Fibroblast of lung (primary cell): ENCODE results near the gene POLN.

Source experiments
- EZH2 ChIP-seq: IDR thresholded peaks from 2 replicates; pipeline ENCODE4 v1.5.1; 2012; ENCODE audit warnings: low read length, control low read depth, mild to moderate bottlenecking; ENCODE audit errors: missing control alignments
- TF ChIP-seq, protein P1 (sequence below), 2 donors: IDR thresholded peaks in 1 of 2; conservative IDR thresholded peaks in 1 of 2; 1 replicate in 1 of 2; 2 replicates in 1 of 2; pipeline ENCODE4 v1.5.1; 2011 to 2012; ENCODE audit warnings: low read length in 2 of 2, control low read depth in 1 of 2, inconsistent platforms in 1 of 2, low read depth in 1 of 2, mild to moderate bottlenecking in 1 of 2

- TF ChIP-seq EZH2: no peak
- TF ChIP-seq, protein P1, sequence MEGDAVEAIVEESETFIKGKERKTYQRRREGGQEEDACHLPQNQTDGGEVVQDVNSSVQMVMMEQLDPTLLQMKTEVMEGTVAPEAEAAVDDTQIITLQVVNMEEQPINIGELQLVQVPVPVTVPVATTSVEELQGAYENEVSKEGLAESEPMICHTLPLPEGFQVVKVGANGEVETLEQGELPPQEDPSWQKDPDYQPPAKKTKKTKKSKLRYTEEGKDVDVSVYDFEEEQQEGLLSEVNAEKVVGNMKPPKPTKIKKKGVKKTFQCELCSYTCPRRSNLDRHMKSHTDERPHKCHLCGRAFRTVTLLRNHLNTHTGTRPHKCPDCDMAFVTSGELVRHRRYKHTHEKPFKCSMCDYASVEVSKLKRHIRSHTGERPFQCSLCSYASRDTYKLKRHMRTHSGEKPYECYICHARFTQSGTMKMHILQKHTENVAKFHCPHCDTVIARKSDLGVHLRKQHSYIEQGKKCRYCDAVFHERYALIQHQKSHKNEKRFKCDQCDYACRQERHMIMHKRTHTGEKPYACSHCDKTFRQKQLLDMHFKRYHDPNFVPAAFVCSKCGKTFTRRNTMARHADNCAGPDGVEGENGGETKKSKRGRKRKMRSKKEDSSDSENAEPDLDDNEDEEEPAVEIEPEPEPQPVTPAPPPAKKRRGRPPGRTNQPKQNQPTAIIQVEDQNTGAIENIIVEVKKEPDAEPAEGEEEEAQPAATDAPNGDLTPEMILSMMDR (conservative IDR thresholded peaks at IDR 0.05 in 1 of 2, IDR thresholded peaks at IDR 0.05 in 1 of 2; ENCODE audit: low read depth in 1 of 2, low read length in 2 of 2): no peak
Observed at GRCh38 chr4:2285613-2286381, 43.9 kb upstream of the POLN start.
